Measurements from ENCODE around the gene KIAA1328.

Gene KIAA1328

DNA sequence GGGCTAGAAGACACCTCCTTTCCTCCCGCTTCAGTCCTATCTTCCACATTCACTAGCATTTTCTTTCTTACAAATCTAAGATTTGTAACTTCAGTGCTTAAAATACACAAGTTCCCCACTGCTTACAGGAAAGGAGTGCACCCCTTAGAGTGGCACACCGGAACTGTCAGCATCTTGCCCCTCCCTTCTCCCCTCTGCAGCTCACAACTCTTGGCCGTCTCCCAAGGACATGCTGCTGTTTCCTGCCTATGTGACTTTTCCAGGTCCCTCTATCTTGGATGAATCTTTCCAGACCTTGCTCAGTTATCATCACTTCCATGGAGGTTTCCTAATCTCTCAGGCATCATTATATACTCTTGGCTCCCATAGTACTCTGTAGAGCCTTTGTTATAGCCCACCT lies 401.8 kb downstream of the KIAA1328 start:
- no peak for DNase-seq

- DNase-seq: no peak
Observed at GRCh38 chr18:37231251-37231650, 402.3 kb downstream of the KIAA1328 start.

DNA sequence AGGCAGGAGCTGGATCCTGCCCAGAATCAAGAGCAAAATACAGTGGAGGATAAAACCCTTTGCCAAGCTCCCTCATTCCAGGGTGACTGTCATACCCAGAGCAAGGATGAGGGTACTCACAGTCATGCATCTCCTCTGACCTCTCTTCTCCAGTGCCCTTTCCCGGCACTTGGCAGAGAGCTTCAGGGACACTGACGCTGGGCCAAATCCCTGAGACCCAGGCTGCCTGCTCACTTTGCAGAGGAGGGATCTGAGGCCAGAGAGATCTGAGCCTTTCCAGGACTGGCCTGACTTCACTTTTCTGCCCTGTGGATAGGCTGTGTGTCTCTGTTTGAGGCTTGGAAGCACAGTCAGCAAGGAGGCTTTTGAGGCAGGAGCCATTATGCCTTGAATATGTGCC lies 406.7 kb downstream of the KIAA1328 start:
- no peak for DNase-seq

DNA sequence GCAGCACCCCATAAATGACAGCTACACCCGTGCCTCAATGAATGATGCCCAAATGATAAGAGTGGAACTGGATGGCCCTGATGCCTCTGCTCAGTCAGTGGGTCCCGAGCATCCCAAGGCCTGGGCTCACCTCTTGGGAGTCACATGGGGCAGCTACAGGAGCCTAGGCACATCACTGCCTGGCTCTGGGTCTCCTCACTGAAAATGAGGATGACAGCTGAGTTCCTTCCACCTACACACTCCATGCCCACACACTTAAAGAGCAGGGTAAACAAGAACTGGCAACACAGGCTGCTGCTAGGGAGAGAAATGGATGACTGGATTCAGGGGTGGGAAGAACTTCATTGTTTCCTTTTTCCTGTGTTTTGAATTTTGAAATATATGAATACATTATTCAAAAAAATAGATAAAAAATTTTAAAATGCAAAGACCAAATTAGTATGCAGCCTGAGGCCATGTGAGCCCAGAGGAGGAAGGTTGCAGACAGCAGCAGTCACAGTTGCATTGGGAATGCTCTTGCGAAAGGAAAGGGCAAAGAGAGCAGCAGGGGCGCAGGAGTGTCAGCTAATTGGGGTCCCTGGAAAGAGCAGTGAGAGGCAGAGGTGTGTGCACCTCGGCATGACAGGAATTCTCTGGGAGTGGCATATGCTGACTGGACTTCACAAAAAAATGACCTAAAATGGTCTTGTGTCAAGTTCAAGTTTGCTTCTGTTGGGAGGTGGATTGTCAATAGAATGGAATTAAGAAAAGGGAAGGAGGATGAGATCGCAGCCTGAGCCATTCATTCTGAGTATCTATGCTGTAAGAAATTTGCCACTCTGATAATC lies 409.6 kb downstream of the KIAA1328 start:
- DNase-seq: no peak

- no peak for DNase-seq
Observed at GRCh38 chr18:37242091-37242490, 413.2 kb downstream of the KIAA1328 start.

- no peak for DNase-seq
Observed at GRCh38 chr18:37242826-37243560, 414.1 kb downstream of the KIAA1328 start.

DNA sequence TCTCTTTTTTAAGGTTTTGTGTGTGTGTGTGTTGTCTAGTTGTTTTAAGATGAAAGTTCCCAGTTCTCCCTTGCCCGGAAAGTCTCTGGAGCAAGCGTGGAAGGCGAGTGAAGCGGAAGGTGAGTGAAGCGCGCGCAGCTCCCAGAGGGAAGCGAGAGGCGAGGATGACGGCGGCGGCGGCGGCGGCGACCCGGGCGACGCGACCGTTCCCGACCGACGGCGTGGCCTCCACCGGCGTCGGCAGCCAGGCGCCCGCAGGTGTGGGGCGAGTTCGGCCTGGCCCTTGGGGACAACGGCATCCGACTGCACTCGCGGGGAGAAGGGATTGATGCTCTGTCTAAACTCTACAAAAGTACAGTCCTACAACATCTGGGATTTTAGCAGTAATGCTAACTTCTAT lies 414.8 kb downstream of the KIAA1328 start:
- DNase-seq: no peak

GRCh38 chr18:37244618-37245017 lies 415.7 kb downstream of the KIAA1328 start:
- DNase-seq: no peak

- DNase-seq: no peak
Observed at GRCh38 chr18:37246779-37247340, 417.9 kb downstream of the KIAA1328 start.

DNA sequence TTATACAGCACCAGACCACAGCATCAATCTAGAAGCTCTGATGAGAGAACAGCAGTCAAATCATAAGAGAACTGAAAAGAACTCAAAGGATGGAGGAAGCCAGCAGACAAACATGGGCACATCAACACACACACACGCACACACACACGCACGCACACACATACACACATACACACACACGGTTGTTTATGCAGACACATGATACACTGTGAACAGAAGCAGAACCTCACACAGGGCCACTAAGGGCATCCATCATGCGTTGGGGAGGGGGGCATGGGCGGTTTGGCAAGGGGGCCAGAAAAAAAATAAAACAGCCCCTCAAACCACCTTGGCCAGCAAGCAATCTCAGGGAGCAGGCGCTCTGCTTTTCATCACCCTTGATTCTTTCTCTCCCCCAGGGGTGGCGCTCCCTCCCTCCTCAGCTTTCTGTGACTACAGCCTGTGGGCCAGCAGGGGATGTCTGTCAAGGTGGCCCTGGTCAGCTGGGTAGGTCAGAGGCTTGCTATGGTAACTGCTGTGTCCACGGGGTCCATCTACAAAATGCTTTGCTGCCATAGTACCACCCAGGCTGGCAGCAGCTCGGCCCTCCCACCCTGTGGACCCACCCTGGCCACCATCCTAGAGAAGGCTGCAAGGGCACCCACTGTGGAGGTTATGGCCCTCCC lies 418.7 kb downstream of the KIAA1328 start:
- no peak for DNase-seq

DNA sequence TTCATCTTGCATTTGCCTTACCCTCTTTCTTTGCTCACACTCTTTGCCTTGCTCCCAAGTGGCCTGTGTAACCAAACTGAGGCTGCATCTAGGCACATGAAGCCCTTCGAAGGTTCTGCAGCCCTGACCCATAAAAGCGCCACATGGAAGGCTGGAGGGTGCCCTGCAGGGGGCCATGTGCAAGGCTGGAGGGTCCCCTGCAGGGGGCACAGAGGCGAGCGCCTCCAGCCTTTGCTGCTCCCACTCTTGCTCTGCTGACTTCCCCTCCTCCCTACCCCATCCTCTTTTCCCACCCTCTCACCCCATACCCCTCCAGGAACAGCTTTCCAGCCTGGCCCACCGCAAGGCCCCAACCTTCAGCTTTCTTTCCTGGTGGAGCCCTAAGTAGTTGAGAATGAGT lies 419.4 kb downstream of the KIAA1328 start:
- no peak for DNase-seq

DNA sequence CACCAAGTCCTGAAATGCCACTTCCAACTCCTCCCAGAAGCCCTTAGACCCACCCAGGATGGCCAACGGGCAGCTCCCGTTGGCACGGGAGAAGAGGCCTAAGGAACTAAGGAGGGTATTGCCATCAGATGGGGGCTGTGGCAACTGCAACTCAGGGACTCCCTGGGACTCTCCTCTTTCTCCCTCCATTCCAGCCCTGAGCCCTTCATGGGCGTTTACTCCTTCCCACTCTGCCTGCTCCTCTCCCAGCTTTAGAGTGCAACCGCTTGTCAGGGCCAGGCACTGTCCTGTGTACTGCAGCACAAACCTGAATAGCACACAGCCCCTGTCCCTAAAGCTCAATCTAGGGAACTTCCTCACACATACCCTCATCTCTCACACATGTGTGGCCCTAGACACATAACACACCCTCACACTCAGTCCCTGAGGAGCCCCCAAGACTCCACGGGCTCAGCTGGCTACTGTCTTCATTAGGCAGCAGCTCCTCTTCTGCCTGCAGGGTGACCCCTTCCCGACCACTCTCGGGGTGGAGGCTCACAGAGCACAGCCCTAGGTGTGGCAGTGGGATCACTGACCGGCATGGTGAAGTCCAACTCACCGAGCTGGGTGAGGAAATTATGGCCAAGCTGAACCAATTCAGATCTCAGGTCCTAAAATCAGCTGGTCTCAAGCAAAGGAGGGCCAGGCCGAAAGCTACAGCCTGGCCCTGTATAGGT lies 420.4 kb downstream of the KIAA1328 start:
- no peak for DNase-seq

DNA sequence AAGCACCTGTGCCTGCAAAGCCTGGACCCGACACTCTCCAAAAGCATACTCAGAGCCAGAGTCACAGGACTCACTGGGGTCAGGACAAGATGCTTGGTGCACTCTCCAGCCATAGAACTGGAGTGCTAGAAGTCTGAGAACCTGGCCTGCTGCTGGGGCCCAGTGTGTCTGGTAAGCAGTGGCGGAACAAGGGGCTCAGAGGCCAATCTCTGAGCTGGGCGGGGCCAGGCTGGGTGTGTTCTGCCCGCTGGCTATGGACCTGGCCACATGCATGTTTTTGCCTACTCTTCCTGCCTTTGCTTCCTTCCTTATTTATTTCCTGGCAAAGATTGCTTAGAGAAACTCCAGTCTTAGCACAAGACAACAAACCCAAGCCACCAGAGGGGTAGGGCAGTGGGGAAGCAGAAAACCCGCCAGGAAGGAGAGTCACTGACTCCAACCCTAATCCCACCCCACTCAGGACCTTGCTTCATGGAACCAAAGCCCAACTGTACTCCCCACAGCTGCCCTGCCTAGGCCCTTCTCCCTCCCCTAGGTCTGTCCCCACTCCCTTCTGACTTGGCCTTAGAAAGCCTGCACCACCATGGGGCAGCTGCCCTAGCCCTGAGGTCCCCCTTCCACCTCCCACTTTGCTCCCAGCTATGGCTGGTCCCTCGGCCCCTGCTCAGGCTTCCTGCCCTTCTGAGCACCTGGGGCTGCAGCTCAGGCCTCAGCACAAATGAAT lies 421.1 kb downstream of the KIAA1328 start:
- DNase-seq: no peak

GRCh38 chr18:37251679-37252078 lies 422.8 kb downstream of the KIAA1328 start:
- DNase-seq: no peak

GRCh38 chr18:37252342-37252741 lies 423.4 kb downstream of the KIAA1328 start:
- no peak for DNase-seq

GRCh38 chr18:37252854-37253393 lies 424.0 kb downstream of the KIAA1328 start:
- no peak for DNase-seq

DNA sequence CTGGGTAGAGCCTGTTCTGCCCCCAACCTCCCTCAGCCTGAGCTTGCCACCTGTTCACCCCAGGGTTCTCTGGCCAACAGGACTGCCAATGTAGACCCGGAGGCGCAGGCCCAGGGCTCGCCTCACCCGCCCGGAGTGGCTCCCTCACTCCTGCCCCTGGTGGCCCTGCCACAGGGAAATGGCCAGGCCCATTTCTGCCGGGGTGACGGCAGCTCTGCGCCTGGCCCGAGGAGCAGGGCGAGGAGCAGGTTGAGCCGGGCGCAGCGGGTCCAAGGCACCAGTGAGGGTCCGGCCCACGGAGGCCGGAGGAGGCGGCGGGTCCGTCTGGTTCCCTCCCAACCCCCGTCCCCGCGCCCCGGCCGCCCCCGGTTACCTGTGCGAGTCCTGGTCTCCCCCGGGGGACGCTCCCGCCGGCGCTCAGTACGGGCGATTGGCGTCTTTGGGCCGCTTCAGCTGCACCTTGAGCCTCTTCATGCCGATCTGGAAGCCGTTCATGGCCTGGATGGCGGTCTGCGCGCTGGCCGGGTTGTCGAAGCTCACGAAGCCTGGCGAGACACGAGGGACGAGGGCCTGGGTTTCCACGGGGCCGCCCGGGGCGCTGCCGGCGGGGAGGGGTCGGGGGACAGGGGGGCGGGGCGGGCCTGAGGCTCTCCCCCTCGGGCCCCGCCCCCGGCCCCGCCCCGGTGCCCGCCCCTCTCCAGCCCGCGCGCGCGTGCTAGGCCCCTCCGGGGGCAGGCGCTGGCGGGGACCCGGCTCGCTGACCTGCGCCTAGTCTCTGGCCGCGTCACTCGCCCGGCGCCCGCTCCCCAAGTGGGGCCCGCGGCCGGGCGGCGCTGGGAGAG lies 424.7 kb downstream of the KIAA1328 start:
- peak; percentile 31 for DNase-seq

- DNase-seq: no peak
Observed at GRCh38 chr18:37254236-37254754, 425.4 kb downstream of the KIAA1328 start.

- no peak for DNase-seq
Observed at GRCh38 chr18:37254973-37255372, 426.0 kb downstream of the KIAA1328 start.

DNA sequence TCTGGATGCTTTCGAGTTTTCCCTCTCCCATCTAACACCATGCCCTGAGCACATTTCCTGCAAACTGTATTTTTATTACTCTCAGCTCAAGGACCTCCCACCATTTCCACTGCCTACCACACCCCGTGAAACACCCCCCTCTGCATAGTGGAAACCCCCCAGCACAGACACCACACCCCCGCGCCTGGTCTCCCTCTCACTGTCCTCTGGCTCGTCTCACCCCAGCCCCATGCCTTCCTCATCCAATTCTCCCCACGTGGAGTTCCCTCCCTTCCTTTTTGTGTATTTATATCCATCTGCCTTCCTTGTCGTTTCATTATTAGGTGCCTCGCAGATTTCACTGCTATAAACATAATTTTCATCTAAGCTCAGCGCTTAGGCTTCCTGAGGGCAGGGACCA lies 429.2 kb downstream of the KIAA1328 start:
- DNase-seq: no peak

DNA sequence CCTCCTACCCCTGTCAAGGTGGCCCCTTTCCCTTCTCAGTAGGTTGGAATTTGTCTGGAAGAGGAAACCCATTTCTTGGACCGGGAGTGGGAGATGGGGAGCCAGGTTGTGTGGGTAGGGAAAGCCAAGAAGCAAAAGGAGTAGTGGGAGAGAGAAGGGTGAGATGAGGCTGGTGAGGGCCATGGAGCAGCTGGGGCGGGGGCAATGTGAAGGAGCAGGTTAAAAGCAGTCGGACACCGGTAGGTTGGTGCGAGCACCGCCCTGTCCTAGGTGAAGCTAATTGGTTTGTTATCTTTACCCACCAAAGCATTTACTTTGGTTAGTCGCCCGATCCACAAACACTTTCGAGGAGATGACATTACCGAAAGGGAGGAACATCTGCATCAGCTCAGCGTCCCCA lies 429.9 kb downstream of the KIAA1328 start:
- no peak for DNase-seq
